ENCODE results near the gene UBE2L5. TPM values are rescaled to one million over a fixed set of nuclear protein-coding genes. Genes with fewer than 3 reads are reported as not detected.

UBE2L5 gene
- total RNA-seq, 1 experiment from 2014 or later: 0.13 TPM

GRCh38 chr13:30377312-30377685 lies 45.0 kb upstream of the UBE2L5 start (continued):
- TF ChIP-seq, protein P1, sequence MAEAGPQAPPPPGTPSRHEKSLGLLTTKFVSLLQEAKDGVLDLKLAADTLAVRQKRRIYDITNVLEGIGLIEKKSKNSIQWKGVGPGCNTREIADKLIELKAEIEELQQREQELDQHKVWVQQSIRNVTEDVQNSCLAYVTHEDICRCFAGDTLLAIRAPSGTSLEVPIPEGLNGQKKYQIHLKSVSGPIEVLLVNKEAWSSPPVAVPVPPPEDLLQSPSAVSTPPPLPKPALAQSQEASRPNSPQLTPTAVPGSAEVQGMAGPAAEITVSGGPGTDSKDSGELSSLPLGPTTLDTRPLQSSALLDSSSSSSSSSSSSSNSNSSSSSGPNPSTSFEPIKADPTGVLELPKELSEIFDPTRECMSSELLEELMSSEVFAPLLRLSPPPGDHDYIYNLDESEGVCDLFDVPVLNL (CRISPR knock-in tag; IDR thresholded peaks at IDR 0.05; ENCODE audit: borderline replicate concordance, low read depth): no peak
- TF ChIP-seq ZNF232 (CRISPR knock-in tag; IDR thresholded peaks at IDR 0.05) (no peak), NR3C1 (CRISPR knock-in tag; conservative IDR thresholded peaks at IDR 0.05; ENCODE audit: low read depth) (no peak), ZNF263 (CRISPR knock-in tag; IDR thresholded peaks at IDR 0.05; ENCODE audit: low read depth) (no peak), USF2 (CRISPR knock-in tag; IDR thresholded peaks at IDR 0.05) (no peak), ZNF121 (CRISPR knock-in tag; IDR thresholded peaks at IDR 0.05) (no peak), ELF4 (CRISPR knock-in tag; IDR thresholded peaks at IDR 0.05; ENCODE audit: low read depth) (no peak), FOXK1 (CRISPR knock-in tag; IDR thresholded peaks at IDR 0.05) (no peak), ERG (CRISPR knock-in tag; IDR thresholded peaks at IDR 0.05) (no peak)
- TF ChIP-seq, protein P2, sequence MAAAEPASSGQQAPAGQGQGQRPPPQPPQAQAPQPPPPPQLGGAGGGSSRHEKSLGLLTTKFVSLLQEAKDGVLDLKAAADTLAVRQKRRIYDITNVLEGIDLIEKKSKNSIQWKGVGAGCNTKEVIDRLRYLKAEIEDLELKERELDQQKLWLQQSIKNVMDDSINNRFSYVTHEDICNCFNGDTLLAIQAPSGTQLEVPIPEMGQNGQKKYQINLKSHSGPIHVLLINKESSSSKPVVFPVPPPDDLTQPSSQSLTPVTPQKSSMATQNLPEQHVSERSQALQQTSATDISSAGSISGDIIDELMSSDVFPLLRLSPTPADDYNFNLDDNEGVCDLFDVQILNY (CRISPR knock-in tag; IDR thresholded peaks at IDR 0.05): no peak

DNA sequence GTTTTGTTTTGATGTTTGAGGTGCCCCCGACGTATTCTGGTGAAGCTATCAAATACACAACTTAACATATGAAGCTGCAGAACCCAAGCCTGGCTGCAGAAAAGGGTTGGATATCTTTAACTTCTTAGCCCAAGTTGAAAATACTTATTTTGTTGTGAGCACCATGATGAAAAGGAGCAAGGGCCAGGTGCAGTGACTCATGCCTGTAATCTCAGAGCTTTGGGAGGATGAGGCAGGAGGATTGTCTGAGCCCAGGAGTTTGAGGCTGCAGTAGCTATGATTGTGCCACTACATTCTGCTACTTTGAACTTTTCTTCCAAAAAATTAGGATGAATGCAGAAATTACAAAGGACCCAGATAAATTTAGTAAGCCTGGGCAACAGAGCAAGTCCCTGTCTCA lies 44.1 kb upstream of the UBE2L5 start:
- ATAC-seq (no peak), DNase-seq (ENCODE audit: low spot score) (no peak)
- Mint-ChIP-seq H3K4me3 (no peak overlapping the region), H3K27me3 (ENCODE audit: low read depth) (no peaks in the 10 kb centered on the region), H3K27ac (no peak overlapping the region), H3K9me3 (peaks cover 4% of the 10 kb centered on the region), H3K4me1 (peaks cover 22% of the 10 kb centered on the region), H3K36me3 (no peaks in the 10 kb centered on the region)
- ChIA-PET POLR2A (no interaction called here), CTCF (interaction anchor here (1.1 kb wide), 1 partner anchor 203 kb away, joined by 4 read pairs; no protein-coding TSS in a partner anchor)
- TF ChIP-seq CREB1 (CRISPR knock-in tag; IDR thresholded peaks at IDR 0.05): no peak
- TF ChIP-seq FOXP1 (CRISPR knock-in tag; IDR thresholded peaks at IDR 0.05; ENCODE audit: borderline replicate concordance): no peak
- TF ChIP-seq, protein P3, sequence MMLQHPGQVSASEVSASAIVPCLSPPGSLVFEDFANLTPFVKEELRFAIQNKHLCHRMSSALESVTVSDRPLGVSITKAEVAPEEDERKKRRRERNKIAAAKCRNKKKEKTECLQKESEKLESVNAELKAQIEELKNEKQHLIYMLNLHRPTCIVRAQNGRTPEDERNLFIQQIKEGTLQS (CRISPR knock-in tag; conservative IDR thresholded peaks at IDR 0.05): no peak
- TF ChIP-seq, protein P4, sequence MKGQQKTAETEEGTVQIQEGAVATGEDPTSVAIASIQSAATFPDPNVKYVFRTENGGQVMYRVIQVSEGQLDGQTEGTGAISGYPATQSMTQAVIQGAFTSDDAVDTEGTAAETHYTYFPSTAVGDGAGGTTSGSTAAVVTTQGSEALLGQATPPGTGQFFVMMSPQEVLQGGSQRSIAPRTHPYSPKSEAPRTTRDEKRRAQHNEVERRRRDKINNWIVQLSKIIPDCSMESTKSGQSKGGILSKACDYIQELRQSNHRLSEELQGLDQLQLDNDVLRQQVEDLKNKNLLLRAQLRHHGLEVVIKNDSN (CRISPR knock-in tag; IDR thresholded peaks at IDR 0.05): no peak
- TF ChIP-seq, protein P5, sequence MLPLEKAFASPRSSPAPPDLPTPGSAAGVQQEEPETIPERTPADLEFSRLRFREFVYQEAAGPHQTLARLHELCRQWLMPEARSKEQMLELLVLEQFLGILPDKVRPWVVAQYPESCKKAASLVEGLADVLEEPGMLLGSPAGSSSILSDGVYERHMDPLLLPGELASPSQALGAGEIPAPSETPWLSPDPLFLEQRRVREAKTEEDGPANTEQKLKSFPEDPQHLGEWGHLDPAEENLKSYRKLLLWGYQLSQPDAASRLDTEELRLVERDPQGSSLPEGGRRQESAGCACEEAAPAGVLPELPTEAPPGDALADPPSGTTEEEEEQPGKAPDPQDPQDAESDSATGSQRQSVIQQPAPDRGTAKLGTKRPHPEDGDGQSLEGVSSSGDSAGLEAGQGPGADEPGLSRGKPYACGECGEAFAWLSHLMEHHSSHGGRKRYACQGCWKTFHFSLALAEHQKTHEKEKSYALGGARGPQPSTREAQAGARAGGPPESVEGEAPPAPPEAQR (CRISPR knock-in tag; IDR thresholded peaks at IDR 0.05): no peak
- TF ChIP-seq RELA (CRISPR knock-in tag; IDR thresholded peaks at IDR 0.05; ENCODE audit: borderline replicate concordance): no peak
- TF ChIP-seq NFATC4 (CRISPR knock-in tag; IDR thresholded peaks at IDR 0.05): no peak
- no peak for TF ChIP-seq ATF6 (CRISPR knock-in tag; IDR thresholded peaks at IDR 0.05)
- no peak for TF ChIP-seq MXD4 (CRISPR knock-in tag; IDR thresholded peaks at IDR 0.05; ENCODE audit: borderline replicate concordance)
- TF ChIP-seq, protein P6, sequence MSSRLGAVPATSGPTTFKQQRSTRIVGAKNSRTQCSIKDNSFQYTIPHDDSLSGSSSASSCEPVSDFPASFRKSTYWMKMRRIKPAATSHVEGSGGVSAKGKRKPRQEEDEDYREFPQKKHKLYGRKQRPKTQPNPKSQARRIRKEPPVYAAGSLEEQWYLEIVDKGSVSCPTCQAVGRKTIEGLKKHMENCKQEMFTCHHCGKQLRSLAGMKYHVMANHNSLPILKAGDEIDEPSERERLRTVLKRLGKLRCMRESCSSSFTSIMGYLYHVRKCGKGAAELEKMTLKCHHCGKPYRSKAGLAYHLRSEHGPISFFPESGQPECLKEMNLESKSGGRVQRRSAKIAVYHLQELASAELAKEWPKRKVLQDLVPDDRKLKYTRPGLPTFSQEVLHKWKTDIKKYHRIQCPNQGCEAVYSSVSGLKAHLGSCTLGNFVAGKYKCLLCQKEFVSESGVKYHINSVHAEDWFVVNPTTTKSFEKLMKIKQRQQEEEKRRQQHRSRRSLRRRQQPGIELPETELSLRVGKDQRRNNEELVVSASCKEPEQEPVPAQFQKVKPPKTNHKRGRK (CRISPR knock-in tag; IDR thresholded peaks at IDR 0.05; ENCODE audit: borderline replicate concordance): no peak
- no peak for TF ChIP-seq E2F1 (CRISPR knock-in tag; IDR thresholded peaks at IDR 0.05)
- TF ChIP-seq, protein P7, sequence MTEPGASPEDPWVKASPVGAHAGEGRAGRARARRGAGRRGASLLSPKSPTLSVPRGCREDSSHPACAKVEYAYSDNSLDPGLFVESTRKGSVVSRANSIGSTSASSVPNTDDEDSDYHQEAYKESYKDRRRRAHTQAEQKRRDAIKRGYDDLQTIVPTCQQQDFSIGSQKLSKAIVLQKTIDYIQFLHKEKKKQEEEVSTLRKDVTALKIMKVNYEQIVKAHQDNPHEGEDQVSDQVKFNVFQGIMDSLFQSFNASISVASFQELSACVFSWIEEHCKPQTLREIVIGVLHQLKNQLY (CRISPR knock-in tag; IDR thresholded peaks at IDR 0.05): no peak

Measured in WTC11 (cell line).